ENCODE data around the gene LLGL2. TPM values are rescaled to one million over a fixed set of nuclear protein-coding genes. Genes with fewer than 3 reads are reported as not detected.

The LLGL2 gene
- total RNA-seq, 2 donors from 2014 or later: 43.0 to 65.3 TPM

- no peaks in the 10 kb centered on the region for H3K27me3 ChIP-seq (replicated peaks; ENCODE audit: insufficient read depth)
- intact Hi-C loops (cut with DNase I): no loop called here
- no peak for DNase-seq (ENCODE audit: low spot score)
- no peaks in the 10 kb centered on the region for H3K36me3 ChIP-seq
- no peaks in the 10 kb centered on the region for H3K9me3 ChIP-seq
- H3K4me1 ChIP-seq (replicated peaks): no peaks in the 10 kb centered on the region
- TF ChIP-seq CTCF (IDR thresholded peaks at IDR 0.05) (no peak), POLR2AphosphoS5 (IDR thresholded peaks at IDR 0.05) (no peak)
- 85% methylated on average over 23 of the region's 24 CpGs for WGBS
- H3K27ac ChIP-seq: no peak overlapping the region
- no peak overlapping the region for H3K4me3 ChIP-seq
These were observed 91.1 kb downstream of the LLGL2 start for GRCh38 chr17:75616521-75617122.

- Histone ChIP-seq H3K27ac (no peak overlapping the region), H3K27me3 (replicated peaks; ENCODE audit: insufficient read depth) (no peaks in the 10 kb centered on the region), H3K4me3 (no peak overlapping the region), H3K36me3 (no peaks in the 10 kb centered on the region), H3K9me3 (no peaks in the 10 kb centered on the region), H3K4me1 (replicated peaks) (no peaks in the 10 kb centered on the region)
- 89% methylated on average over 16 of the region's 16 CpGs for WGBS
- no peak for TF ChIP-seq POLR2AphosphoS5 (IDR thresholded peaks at IDR 0.05)
- TF ChIP-seq CTCF (IDR thresholded peaks at IDR 0.05): no peak
- TF ChIP-seq POLR2A (IDR thresholded peaks at IDR 0.05): no peak
- no peak for DNase-seq (ENCODE audit: low spot score)
- intact Hi-C loops (cut with DNase I): no loop called here
These were observed 91.7 kb downstream of the LLGL2 start for GRCh38 chr17:75617218-75617617.

- TF ChIP-seq CTCF (IDR thresholded peaks at IDR 0.05) (no peak), POLR2A (IDR thresholded peaks at IDR 0.05) (no peak), POLR2AphosphoS5 (IDR thresholded peaks at IDR 0.05) (no peak)
- Histone ChIP-seq H3K9me3 (no peaks in the 10 kb centered on the region), H3K4me1 (replicated peaks) (no peaks in the 10 kb centered on the region), H3K27me3 (replicated peaks; ENCODE audit: insufficient read depth) (no peaks in the 10 kb centered on the region), H3K36me3 (no peaks in the 10 kb centered on the region), H3K27ac (no peak overlapping the region), H3K4me3 (no peak overlapping the region)
- intact Hi-C loops (cut with DNase I): no loop called here
- WGBS: 88% methylated on average over 11 of the region's 11 CpGs
- no peak for DNase-seq (ENCODE audit: low spot score)
These were observed 92.2 kb downstream of the LLGL2 start for GRCh38 chr17:75617675-75618074.

- no peaks in the 10 kb centered on the region for H3K27me3 ChIP-seq (replicated peaks; ENCODE audit: insufficient read depth)
- no peak overlapping the region for H3K27ac ChIP-seq
- H3K36me3 ChIP-seq: no peaks in the 10 kb centered on the region
- H3K4me3 ChIP-seq: no peak overlapping the region
- TF ChIP-seq POLR2AphosphoS5 (IDR thresholded peaks at IDR 0.05): no peak
- TF ChIP-seq CTCF (IDR thresholded peaks at IDR 0.05): peak in 1 of 4 experiments; percentile 21
- WGBS: 83% methylated on average over 29 of the region's 36 CpGs
- H3K9me3 ChIP-seq: no peaks in the 10 kb centered on the region
- no peak for DNase-seq (ENCODE audit: low spot score)
- H3K4me1 ChIP-seq (replicated peaks): no peaks in the 10 kb centered on the region
- intact Hi-C loops (cut with DNase I): no loop called here
These were observed 94.3 kb downstream of the LLGL2 start for GRCh38 chr17:75619506-75620431.
